Measurements from ENCODE around the gene EMP2. TPM values are rescaled to one million over a fixed set of nuclear protein-coding genes. Genes with fewer than 3 reads are reported as not detected.

The EMP2 gene
- total and polyA plus RNA-seq, 2 of the 4 experiments (the other 2 are of a cell fraction) = 13.8 to 18.3 TPM

Small RNAs within 50 kb of the gene (microRNA-seq; reads per million reads assigned to microRNA genes)
- not detected for gene RNU6-633P (ENCODE audit: insufficient read depth, insufficient read length)

Small RNAs within 50 kb of the gene (small RNA-seq; reads per million reads assigned to genes)
- 0 to 1.2 (median 0) reads per million in 5 experiments for gene RNU6-633P

Other genes with a start within 250 kb of the EMP2 start
- 2.7 and 2.8 TPM in 2 replicates for gene ATF7IP2, start 194.5 kb downstream of the EMP2 start, total RNA-seq (2012; rRNA removed)
- gene ATF7IP2, start 194.5 kb downstream of the EMP2 start, polyA plus RNA-seq (2012; rRNA removed) = 2.5 and 3.6 TPM in 2 replicates
- not detected in 2 replicates for gene TEKT5, start 114.3 kb upstream of the EMP2 start, total RNA-seq (2012; rRNA removed)
- gene TEKT5, start 114.3 kb upstream of the EMP2 start, polyA plus RNA-seq (2012; rRNA removed) = 0.17 and 0.26 TPM in 2 replicates
- 28.0 and 29.7 TPM in 2 replicates for gene NUBP1, start 163.2 kb upstream of the EMP2 start, total RNA-seq (2012; rRNA removed)
- 30.6 and 31.5 TPM in 2 replicates for gene NUBP1, start 163.2 kb upstream of the EMP2 start, polyA plus RNA-seq (2012; rRNA removed)
- gene TVP23A, start 238.2 kb upstream of the EMP2 start, total RNA-seq (2012; rRNA removed) = not detected in 2 replicates
- not detected in 2 replicates for gene TVP23A, start 238.2 kb upstream of the EMP2 start, polyA plus RNA-seq (2012; rRNA removed)